Stimulated activated CD4-positive, alpha-beta T cell treated with anti-CD3 and anti-CD28 coated beads, Interleukin-4, amount 100 ng/mL, for 4 hours (primary cell): Measurements from ENCODE around the gene ABCC12.

Source experiments
- DNase-seq, 2 experiments: peaks; one replicate each; pipeline ENCODE4 v3.0.0-alpha.2; 2020

Gene ABCC12

GRCh38 chr16:48131201-48131935, 24.4 kb downstream of the ABCC12 start:
- DNase-seq: no peak

GRCh38 chr16:48129926-48130325, 25.9 kb downstream of the ABCC12 start:
- no peak for DNase-seq

GRCh38 chr16:48128769-48129168, 27.0 kb downstream of the ABCC12 start:
- no peak for DNase-seq

GRCh38 chr16:48126801-48127644, 28.8 kb downstream of the ABCC12 start:
- DNase-seq: no peak

- DNase-seq: no peak
Observed at GRCh38 chr16:48125888-48126287, 29.9 kb downstream of the ABCC12 start.

GRCh38 chr16:48124266-48124665, 31.5 kb downstream of the ABCC12 start:
- no peak for DNase-seq

GRCh38 chr16:48123104-48123788, 32.5 kb downstream of the ABCC12 start:
- DNase-seq: peak; percentile 35 to 63

- DNase-seq: no peak
Observed at GRCh38 chr16:48121276-48121675, 34.5 kb downstream of the ABCC12 start.

GRCh38 chr16:48118841-48119240, 37.0 kb downstream of the ABCC12 start:
- DNase-seq: no peak

GRCh38 chr16:48117217-48118105, 38.3 kb downstream of the ABCC12 start:
- peak; percentile 19 to 55 for DNase-seq

- no peak for DNase-seq
Observed at GRCh38 chr16:48115299-48115698, 40.5 kb downstream of the ABCC12 start.

- no peak for DNase-seq
Observed at GRCh38 chr16:48114410-48114809, 41.4 kb downstream of the ABCC12 start.

GRCh38 chr16:48113471-48113870, 42.3 kb downstream of the ABCC12 start:
- no peak for DNase-seq

GRCh38 chr16:48113001-48113400, 42.8 kb downstream of the ABCC12 start:
- no peak for DNase-seq

GRCh38 chr16:48112600-48112999, 43.2 kb downstream of the ABCC12 start:
- DNase-seq: no peak

GRCh38 chr16:48110982-48111381, 44.8 kb downstream of the ABCC12 start:
- no peak for DNase-seq

- DNase-seq: no peak
Observed at GRCh38 chr16:48110000-48110399, 45.8 kb downstream of the ABCC12 start.

- DNase-seq: no peak
Observed at GRCh38 chr16:48109475-48109874, 46.3 kb downstream of the ABCC12 start.

GRCh38 chr16:48106446-48106845, 49.3 kb downstream of the ABCC12 start:
- no peak for DNase-seq
